ENCODE results near the gene SERPINA3.
"Not testable (repeated sequence)": the region's sequence is repeated elsewhere in the genome, so short reads cannot be mapped to it uniquely, and the experiment has no call there.

The SERPINA3 gene

GRCh38 chr14:94584591-94585280, 27.5 kb upstream of the SERPINA3 start:
- no peak for DNase-seq (ENCODE audit: low read depth)

DNA sequence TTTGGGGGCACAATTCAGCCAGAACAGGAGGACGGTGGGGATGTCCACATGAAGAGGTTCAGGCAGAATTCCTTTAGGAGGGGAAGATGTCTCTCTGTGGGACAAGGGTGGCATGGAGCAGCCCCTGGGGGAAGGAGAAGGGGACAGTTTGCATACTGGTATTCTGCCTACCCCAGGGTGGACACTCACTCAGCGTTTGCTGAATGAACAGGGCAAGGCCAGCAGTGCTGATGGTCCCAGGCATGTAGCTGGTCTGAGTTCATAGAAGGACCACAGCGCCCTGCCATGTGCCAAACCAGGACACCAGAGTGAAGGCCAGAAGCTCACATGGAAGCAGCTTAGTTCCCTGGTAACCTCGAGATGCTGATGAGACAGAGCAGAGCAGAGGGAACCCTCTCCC, 25.6 kb upstream of the SERPINA3 start:
- no peak for DNase-seq (ENCODE audit: low read depth)

DNA sequence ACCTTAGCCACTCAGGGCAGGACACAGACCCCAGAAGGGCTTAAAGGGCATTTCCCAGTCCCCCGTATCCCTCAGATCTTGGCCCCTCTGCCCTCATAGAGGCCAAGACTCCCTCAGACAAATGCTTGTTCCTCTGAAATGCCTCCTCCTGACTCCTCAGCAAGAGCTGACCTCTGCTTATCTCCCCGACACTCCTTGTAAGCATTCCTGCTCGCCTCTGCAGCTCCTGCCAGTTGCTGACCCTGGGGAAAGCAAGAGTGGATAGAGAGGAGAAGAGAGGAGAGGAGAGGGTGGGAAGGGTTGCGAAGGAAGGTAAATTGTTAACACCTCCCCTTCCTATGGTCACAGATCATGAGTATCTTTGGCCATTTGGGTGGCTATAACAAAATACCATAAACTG, 23.9 kb upstream of the SERPINA3 start:
- DNase-seq (ENCODE audit: low read depth) = no peak

DNA sequence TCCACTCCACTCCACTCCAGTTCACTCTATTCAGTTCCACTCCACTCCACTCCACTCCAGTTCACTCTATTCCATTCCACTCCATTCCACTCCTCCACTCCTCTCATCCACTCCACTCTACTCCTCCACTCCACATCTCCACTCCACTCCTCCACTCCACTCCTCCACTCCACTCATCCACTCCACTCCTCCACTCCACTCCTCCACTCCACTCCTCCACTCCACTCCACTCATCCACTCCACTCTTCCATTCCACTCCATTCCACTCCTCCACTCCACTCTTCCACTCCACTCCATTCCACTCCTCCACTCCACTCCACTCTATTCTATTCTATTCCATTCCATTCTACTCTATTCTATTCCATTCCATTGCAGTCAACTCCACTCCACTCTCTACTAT, 21.1 kb upstream of the SERPINA3 start:
- no peak for DNase-seq (ENCODE audit: low read depth)

GRCh38 chr14:94591871-94592270, 20.3 kb upstream of the SERPINA3 start:
- no peak for DNase-seq (ENCODE audit: low read depth)

DNA sequence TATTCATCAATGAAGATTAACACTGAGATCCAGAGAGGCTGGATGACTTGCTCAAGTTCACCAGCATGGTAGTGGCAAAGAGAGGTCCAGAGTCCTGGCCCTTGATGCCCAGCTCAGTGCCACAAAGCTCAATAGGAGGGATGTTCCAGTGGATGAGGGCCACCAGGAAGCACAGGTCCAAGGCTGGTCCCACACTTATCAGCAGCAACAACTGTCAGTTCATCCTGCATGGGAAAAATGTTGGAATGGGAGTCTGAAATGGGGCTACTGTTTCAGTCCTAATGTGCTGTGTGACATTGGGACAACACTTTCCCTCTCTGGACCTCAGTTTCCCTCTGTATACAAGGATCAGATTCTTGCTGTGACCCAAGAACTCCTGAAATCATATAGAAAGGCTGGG, 19.7 kb upstream of the SERPINA3 start:
- DNase-seq (ENCODE audit: low read depth) = no peak

GRCh38 chr14:94593376-94593748, 18.8 kb upstream of the SERPINA3 start:
- DNase-seq (ENCODE audit: low read depth) = no peak

GRCh38 chr14:94593749-94594431, 18.3 kb upstream of the SERPINA3 start:
- DNase-seq (ENCODE audit: low read depth) = no peak

- DNase-seq (ENCODE audit: low read depth) = no peak
Observed at GRCh38 chr14:94594441-94594840, 17.8 kb upstream of the SERPINA3 start.

GRCh38 chr14:94595912-94596311, 16.3 kb upstream of the SERPINA3 start:
- no peak for DNase-seq (ENCODE audit: low read depth)

- no peak for DNase-seq (ENCODE audit: low read depth)
Observed at GRCh38 chr14:94596361-94596760, 15.8 kb upstream of the SERPINA3 start.

- no peak for DNase-seq (ENCODE audit: low read depth)
Observed at GRCh38 chr14:94597788-94598187, 14.4 kb upstream of the SERPINA3 start.

DNA sequence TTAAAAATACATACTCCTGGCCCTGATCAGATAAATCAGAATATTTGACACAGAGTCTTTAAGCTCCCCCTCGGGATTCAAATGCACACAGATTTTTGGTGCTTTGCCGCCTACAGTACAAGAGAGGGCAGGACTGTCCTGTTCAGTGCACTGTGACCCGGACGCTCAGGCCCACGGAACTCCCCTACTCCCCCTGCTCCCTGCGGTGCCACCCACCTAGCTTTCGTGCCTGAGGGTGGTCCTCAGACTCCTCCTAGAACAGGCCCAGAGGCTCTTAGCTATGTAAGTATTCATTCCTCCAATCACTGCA, 13.7 kb upstream of the SERPINA3 start:
- no peak for DNase-seq (ENCODE audit: low read depth)

DNA sequence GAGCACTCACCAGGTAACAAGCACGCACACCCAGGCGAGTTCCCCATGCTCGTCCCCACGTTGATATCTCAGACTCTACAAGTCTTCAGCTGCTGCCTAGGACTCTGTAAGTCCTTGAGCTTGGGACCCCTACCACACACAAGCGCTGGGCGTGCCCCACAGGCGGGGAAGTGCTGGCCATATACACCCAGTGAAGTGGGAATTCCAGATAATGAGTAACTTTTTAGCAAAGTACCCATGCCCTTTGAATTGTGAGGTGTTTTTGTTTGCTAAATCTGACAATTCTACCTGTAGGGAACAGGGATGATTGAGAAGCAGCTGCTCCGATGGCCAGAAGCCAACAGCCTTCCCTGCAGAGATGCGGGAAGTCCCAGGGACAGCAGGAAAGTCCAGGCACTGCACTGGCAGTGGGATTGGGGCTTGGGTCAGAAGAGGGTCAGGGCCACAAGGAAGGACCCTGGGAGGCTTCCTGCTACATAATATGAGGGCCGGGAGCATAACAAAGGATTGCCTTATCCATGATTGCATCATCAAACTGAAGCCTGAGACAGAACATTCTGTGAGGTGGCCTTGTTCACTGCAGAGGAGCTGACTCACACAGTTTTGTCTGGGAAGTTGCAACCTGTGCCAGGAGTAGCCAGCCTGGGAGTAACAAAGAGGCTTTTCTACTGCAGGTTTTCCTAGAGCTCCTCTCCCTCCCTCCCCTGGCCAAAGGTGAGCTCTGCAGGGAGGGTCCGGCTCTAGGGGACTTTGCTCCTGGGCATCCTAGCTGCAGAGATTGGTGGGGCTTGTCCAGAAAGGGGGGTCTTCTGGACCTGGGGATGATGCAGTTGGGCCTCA, 13.2 kb upstream of the SERPINA3 start:
- DNase-seq (ENCODE audit: low read depth) = no peak

- DNase-seq (ENCODE audit: low read depth) = no peak
Observed at GRCh38 chr14:94599656-94600004, 12.6 kb upstream of the SERPINA3 start.

GRCh38 chr14:94600148-94600545, 12.0 kb upstream of the SERPINA3 start:
- DNase-seq (ENCODE audit: low read depth) = no peak

DNA sequence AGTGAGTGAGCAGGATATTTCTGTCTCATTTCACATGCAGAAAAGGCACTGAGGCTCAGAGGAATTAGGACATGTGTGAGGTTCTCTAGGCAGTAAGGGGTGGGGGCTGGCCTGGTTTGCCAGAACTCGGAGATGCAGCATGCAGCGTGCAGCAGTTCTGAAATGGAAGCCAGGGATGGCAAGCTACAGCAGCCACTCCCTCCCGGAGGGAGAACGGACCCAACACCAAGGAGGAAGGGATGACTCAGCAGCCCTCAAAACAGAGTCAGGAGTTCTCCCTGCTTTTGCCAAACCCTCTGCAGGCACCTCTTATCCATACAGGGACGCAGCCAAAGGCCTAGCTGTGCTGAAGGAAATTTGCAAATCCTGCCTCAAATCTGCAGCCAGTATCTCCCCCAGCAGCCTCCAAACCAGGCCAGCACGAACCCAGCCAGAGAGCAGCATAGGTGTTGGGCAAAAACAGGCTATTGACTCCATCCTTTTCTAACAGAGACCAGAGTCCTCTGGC, 10.3 kb upstream of the SERPINA3 start:
- DNase-seq (ENCODE audit: low read depth) = no peak

- no peak for DNase-seq (ENCODE audit: low read depth)
Observed at GRCh38 chr14:94602722-94603121, 9.5 kb upstream of the SERPINA3 start.

GRCh38 chr14:94605361-94605760, 6.8 kb upstream of the SERPINA3 start:
- DNase-seq (ENCODE audit: low read depth) = no peak

DNA sequence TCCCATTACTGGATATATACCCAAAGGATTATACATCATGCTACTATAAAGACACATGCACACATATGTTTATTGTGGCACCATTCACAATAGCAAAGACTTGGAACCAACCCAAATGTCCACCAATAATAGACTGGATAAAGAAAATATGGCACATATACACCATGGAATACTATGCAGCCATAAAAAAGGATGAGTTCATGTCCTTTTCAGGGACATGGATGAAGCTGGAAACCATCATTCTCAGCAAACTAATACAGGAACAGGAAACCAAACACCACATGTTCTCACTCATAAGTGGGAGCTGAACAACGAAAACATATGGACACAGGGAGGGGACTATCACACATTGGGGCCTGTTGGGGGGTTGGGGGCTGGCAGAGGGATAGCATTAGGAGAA, 3.2 kb upstream of the SERPINA3 start:
- DNase-seq (ENCODE audit: low read depth) = not testable (repeated sequence)

GRCh38 chr14:94611179-94611578, 1.0 kb upstream of the SERPINA3 start:
- DNase-seq (ENCODE audit: low read depth) = no peak

DNA sequence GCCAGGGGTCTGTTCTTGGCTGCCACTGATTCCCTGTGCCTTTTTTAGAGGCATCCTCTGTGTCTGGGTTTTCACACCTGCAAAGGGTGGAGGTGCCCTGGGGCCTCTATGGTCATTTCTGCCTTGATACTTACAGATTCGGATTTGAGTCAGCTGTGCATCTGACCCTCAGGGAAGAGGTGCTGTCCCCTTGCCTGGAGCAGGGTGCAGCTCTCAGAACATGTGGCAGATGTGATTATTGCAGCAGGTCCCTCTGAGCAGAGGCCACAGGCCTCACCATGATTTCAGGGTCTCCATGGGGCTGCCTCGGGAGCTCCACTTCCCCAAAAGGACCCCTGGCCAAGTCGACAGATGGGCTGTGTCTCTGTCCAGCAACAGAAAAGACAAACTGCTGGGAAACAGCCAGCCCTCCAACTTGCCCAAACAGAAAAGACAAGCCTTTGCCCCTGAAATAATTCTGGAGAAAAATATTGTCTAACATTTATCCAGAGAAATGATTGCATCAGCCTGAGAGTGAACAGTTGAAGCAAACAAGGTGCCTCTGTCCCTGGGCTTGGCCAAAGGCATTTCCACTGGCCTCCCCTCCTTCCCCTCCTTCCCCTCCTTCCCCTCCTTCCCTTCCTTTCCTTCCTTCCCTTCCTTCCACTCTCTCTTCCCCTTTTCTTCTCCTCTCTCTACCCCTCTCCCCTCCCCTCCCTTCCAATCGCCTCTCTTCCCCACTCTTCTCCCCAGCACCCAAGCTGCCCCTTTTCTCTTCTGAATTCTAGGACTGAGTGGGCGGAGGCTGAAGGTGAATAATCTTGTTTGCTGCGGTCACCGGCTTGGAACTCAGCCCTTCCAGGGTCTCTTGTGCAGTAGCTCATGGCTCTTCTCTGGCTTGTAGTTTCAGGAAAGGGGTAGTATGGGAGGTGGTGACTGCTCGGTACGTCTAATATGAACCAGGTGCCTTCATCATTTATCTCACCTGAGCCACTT, 676 bp downstream of the SERPINA3 start:
- no peak for DNase-seq (ENCODE audit: low read depth)

Measured in stimulated activated CD8-positive, alpha-beta memory T cell treated with anti-CD3 and anti-CD28 coated beads, Interleukin-12 subunit alpha, Interleukin-12 subunit beta, amount 100 ng/mL, for 4 hours (primary cell).